Colonic mucosa (tissue), 4 donors: ENCODE results near the gene TTC39A. TPM values are rescaled to one million over a fixed set of nuclear protein-coding genes. Genes with fewer than 3 reads are reported as not detected.

Experiments
- DNase-seq: peaks from one replicate; pipeline ENCODE4 v3.0.0-alpha.2; 2020
- H3K27ac ChIP-seq: fragments of 200-600 bp; one replicate; pipeline ENCODE4 v1.8.0; 2021
- H3K27me3 ChIP-seq: fragments of 200-600 bp; one replicate; pipeline ENCODE4 v1.8.0; 2021
- H3K36me3 ChIP-seq: fragments of 200-600 bp; one replicate; pipeline ENCODE4 v1.8.0; 2021
- H3K4me1 ChIP-seq: fragments of 200-600 bp; one replicate; pipeline ENCODE4 v1.8.0; 2021; ENCODE audit warnings: mild to moderate bottlenecking
- H3K4me3 ChIP-seq: fragments of 200-600 bp; one replicate; pipeline ENCODE4 v1.8.0; 2021
- H3K9ac ChIP-seq, 2 donors: one replicate each; pipeline ENCODE4 v1.7.0; 2013; ENCODE audit warnings: control low read depth in 2 of 2, low read depth in 2 of 2, low read length in 2 of 2
- H3K9me3 ChIP-seq: fragments of 200-600 bp; one replicate; pipeline ENCODE4 v1.8.0; 2021
- CTCF ChIP-seq: fragments of 200-600 bp; IDR thresholded peaks from one replicate; pipeline ENCODE4 v1.8.0; 2022; ENCODE audit warnings: antibody characterized with exemption, mild to moderate bottlenecking
- intact Hi-C: fragments of 100-400 bp; cut with DNase I; formaldehyde crosslinking; loops from one replicate; pipeline ENCODE4 v1.14.1; 2022
- total RNA-seq, 2 donors: library from RNA; stranded (reverse); fragmentation: NEBNext Ultra II Directional in 1 of 2; extraction: Animal tissue kit (Norgen Biotek cat#: 25700) in 1 of 2; gene quantifications; one replicate each; pipeline ENCODE4 v1.2.1, GENCODE V29; 2021
- donor health status: healthy.
- donor health status: DM: no; HTN: no; CAD: no.
- donor health status: DM: no; HTN: no; CAD: no.

The TTC39A gene
- total RNA-seq, 2 donors from 2014 or later = 95.2 to 148 TPM

- no peak for TF ChIP-seq CTCF
- Histone ChIP-seq H3K27me3 (no peaks in the 10 kb centered on the region), H3K27ac (no peak overlapping the region), H3K9me3 (no peaks in the 10 kb centered on the region), H3K4me3 (no peak overlapping the region), H3K4me1 (peaks cover 10% of the 10 kb centered on the region), H3K9ac (no peak overlapping the region), H3K36me3 (no peaks in the 10 kb centered on the region)
- intact Hi-C loops = no loop called here
- no peak for DNase-seq
These were observed 5.9 kb downstream of the TTC39A start for GRCh38 chr1:51324251-51325010.

GRCh38 chr1:51323778-51324177 lies 6.6 kb downstream of the TTC39A start:
- Histone ChIP-seq H3K4me1 (peaks cover 8% of the 10 kb centered on the region), H3K9ac (no peak overlapping the region), H3K27me3 (no peaks in the 10 kb centered on the region), H3K27ac (no peak overlapping the region), H3K4me3 (no peak overlapping the region), H3K36me3 (no peaks in the 10 kb centered on the region), H3K9me3 (no peaks in the 10 kb centered on the region)
- intact Hi-C loops = no loop called here
- no peak for DNase-seq
- no peak for TF ChIP-seq CTCF

GRCh38 chr1:51322417-51323101 lies 7.8 kb downstream of the TTC39A start:
- intact Hi-C loops = no loop called here
- peak overlapping the region; percentile 47 for H3K27ac ChIP-seq

GRCh38 chr1:51321924-51322280 lies 8.5 kb downstream of the TTC39A start:
- Histone ChIP-seq H3K9ac (peak overlapping the region in 1 of 2 donors; percentile 16), H3K36me3 (no peaks in the 10 kb centered on the region), H3K4me3 (no peak overlapping the region), H3K27me3 (no peaks in the 10 kb centered on the region), H3K27ac (peak overlapping the region; percentile 47), H3K4me1 (peaks cover 7% of the 10 kb centered on the region), H3K9me3 (no peaks in the 10 kb centered on the region)
- intact Hi-C loops = no loop called here
- DNase-seq = no peak
- TF ChIP-seq CTCF = no peak

More at GRCh38 chr1:51322417-51323101, 7.8 kb downstream of the TTC39A start:
- Histone ChIP-seq H3K27me3 (no peaks in the 10 kb centered on the region), H3K9me3 (no peaks in the 10 kb centered on the region), H3K36me3 (no peaks in the 10 kb centered on the region), H3K9ac (no peak overlapping the region), H3K4me1 (peaks cover 7% of the 10 kb centered on the region), H3K4me3 (no peak overlapping the region)
- no peak for TF ChIP-seq CTCF
- DNase-seq = no peak

GRCh38 chr1:51320967-51321923 lies 9.1 kb downstream of the TTC39A start:
- Histone ChIP-seq H3K36me3 (no peaks in the 10 kb centered on the region), H3K27me3 (no peaks in the 10 kb centered on the region), H3K9me3 (no peaks in the 10 kb centered on the region), H3K4me1 (peaks cover 7% of the 10 kb centered on the region), H3K4me3 (no peak overlapping the region), H3K27ac (peak overlapping the region; percentile 47), H3K9ac (peak overlapping the region in 1 of 2 donors; percentile 16)
- intact Hi-C loops = no loop called here
- peak; percentile 55 for DNase-seq
- TF ChIP-seq CTCF = no peak
